ENCODE data around the gene IL1R1. TPM values are rescaled to one million over a fixed set of nuclear protein-coding genes. Genes with fewer than 3 reads are reported as not detected.
"Not testable (repeated sequence)": the region's sequence is repeated elsewhere in the genome, so short reads cannot be mapped to it uniquely, and the experiment has no call there.

IL1R1 gene
- polyA plus RNA-seq, 1 donor = 9.3 TPM

DNA sequence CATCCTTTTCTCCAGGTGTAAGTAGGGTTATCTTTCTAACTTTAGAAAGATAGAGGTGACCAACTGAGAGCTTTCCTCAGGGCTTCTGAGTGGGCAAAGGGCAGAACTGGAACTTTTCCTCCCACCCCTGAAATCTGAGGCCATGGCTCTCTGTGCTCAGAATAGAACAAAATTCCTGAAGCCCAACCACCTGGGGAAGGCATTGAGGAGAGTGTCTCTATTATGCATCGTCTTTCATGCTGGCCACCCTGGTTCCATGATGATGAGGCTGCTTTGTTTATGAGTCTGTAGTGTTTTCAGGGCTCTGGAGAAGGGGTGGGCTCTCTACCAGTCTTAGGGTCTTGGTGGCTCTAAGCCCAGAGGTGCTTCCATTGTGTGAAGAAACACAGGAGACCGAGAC, 30.7 kb upstream of the IL1R1 start:
- no peak for DNase-seq

DNA sequence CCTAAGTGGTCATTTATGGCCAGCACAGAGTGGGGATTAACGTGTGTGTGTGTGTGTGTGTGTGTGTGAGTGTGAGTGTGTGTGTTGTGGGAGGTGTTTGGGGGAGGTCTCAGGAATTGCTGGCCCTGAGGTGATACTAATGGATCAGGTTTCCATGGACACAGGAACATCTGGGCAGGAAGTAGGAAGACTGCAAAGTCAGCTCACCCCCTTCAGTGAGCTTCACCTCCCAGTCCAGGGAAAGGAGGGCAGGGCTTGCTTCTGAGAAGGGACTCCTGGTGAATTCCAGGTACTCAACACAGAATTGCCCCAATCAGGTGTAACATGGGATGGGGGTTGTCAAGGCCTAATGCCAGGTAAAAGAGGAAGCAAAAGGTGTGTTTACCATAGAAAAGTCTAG, 30.3 kb upstream of the IL1R1 start:
- DNase-seq = no peak

DNA sequence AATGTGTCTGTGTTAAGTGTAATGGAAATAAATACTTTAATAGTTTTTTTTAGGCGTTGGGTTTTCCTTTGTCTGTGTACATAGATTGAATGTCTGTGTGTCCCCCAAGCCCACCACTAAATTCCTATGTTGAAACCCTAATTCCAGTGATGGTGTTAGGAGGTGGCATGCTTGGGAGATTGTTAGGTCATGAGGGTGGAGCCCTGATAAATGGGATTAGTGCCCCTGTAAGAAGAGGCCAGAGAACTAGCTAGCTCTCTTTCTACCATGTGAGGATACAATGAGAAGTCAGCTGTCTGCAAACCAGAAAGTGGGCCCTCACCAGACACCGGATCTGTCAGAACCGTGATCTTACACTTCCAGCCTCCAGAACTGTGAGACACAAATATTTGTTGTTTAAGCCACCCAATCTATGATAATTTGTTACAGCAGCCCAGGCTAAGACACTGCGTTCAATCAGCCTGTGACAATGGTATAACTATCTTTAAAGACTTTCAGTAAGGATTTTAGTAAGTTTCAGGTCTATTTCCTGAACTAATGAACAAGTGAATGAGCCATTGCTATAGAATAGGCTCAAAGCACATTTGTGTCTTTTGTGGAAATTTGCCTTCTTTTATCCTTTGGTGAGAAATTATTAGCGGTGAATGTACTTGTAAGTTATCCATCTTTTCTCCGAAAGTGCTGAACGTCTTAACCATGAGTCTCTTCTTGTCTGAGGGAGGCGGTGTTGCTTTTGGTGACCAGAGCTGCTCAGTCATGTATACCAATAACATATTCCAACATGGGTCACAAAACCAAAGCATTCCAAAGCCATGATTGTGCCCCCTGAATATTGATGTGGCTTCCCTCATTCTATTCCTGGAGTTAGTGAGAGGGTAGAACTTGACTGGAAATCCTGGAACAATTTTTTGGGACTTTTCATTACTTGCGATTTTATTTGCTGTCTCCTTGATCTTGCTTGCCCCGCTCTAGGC, 29.6 kb upstream of the IL1R1 start:
- no peak for DNase-seq

DNA sequence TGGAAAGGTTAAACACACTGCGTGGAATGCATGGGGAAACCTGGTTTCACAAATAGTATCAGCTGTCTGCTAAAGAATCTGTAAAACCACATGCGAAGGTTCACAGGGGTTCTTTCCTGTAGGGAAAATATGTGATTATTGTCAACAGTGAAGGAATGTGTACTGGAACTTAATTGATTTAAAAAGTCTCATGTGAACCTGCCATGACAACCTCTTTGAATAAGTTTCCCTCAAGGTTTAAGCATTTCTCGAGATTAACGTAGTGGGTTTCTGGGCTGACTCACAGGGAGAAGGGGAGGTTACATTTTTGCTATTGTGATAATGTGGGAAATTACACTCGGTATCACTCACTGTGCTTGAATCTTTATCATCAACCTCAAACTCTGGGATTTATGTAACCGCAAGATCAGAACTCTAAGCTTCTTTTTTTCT, 28.2 kb upstream of the IL1R1 start:
- no peak for DNase-seq

DNA sequence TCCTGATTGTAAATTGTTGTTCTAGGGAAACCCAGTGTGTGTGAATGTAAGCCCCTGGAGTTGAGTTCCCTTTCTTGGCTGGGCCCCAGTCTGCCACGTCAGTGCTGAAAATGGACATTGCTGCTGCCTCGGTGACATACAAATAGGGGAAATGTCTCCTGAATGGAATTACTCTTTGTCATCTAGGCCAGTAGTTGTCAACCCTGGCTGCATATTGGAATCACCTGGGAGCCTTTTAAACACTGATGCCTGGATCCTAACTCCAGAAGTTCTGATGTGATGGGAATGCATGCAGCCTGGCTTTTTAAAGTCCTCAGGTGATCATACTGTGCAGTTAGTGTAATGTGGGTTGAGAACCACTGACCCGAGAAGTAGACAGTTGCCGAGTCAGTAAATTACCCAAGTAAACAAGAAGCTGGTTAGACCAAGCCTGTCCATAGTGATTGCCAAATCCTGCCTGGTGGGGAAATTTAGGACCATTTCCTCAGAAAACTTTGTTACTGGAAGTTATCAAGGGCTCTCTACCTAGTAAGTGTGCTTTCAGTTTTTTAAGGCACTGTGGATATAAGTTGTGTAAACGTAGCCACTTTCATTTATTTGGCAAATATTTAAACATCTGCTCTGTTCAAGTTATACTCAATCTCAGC, 27.6 kb upstream of the IL1R1 start:
- DNase-seq = no peak

DNA sequence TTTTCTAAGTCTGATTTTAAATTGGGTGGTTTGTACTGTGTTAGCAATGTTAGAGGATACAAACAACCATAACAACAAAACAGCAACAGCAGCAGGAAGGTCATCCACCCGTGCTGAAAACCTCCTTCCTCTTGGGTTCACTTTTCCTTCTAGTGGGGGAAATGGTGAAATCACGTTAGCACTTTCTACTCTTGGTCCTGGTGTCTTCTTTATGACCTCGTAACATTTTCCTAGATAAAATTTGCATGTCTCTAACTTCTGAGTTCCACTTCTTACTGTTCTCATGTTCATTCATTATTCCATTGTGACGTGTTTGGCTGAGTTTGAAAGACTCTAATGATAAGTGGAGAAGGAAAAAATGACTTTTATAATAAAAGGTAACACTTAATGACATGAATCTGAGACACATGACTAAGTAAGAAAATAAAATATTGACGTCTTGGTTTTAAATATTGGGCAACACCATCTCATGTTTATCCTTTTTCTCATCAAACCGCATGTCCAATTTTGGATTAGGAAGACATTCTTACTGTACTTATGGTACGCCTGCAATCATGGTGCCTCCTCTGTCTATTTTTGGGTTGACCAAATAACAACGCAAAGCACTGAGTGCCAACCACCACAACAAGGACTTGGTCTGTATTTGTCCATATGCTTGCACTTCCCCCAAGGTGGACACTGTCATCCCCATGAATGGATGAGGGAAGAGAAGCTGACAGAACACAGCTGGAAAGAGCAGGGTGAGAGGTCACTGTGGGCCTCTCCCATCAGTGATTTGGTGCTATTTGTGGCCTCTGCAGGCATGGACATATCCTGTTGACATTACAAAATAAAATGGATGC, 25.7 kb upstream of the IL1R1 start:
- no peak for DNase-seq

DNA sequence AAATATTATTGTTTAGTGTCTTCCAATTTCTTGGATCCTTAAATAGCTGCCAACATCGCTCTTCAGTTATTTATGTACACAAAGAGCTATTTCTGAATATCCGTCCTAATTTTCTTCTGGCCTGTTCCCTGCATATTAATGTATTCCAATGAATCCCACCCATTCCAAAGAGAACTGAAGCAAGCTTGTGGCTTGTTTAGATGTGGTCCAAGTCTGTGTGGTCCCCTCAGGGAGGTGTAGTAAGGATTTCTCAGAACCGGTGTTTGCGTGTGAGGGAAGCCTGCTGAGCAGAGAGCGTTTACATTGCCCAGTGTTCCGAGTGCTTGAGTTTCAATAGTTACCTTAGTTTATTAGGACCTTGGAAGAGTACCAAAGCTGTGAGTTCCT, 25.1 kb upstream of the IL1R1 start:
- DNase-seq = peak; percentile 58

DNA sequence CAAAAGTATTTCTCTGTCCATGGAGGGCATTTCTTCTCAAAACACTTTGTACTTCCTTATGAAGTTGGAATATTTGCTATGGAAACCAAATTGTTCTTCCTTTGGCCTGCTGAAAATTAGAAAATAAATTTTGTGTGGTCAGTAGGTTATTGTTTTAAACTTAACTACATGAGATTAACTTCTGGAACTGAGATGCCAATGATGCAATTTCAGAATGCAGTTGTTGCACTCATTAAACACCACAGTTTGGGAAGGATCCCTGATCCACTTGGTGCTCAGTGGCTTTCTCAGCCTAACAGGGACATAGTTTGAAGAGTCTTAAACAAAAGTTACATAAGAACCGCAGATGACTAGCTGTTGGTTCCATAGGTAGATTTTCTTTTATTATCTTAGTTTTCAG, 23.3 kb upstream of the IL1R1 start:
- DNase-seq = no peak

DNA sequence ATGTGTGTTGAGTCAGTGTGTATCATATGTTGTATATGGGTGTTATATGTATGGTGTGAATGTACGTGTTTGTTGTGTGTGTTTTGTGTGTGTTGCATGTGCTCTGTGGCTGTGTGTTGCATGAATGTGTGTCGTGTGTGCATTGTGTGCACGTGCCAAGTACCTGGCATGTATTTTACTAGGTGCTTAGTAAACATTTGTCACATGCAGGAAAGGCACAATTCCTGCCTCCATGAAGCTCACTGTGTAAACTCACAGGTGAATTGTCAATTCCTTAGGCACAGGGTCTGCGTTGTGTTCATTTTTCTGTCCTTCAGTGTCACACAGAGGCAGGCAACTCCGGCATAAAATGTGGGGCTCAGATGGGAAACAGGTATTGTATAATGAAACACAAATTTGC, 22.3 kb upstream of the IL1R1 start:
- DNase-seq = no peak

DNA sequence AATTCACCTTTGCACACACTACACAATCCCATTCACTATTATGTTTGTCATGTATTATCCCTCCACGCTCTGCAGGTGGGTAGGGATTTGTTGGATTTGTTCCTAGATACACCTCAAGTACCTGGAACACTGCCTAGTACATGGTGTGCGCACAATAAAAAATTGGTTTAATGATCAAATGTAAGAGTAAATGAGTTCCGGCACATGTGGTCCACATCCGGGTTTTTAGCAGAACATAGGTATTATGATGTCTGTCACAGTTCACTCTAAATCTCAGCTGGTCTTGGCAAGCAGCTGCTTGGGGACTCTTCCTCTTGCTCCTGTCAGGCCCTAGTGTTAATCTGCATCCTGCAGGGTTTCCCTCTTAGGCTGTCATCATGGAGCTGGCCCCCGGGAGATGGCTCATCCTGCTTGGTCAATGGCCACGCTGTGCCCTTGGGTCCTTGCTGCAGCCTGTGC, 21.8 kb upstream of the IL1R1 start:
- DNase-seq = no peak

DNA sequence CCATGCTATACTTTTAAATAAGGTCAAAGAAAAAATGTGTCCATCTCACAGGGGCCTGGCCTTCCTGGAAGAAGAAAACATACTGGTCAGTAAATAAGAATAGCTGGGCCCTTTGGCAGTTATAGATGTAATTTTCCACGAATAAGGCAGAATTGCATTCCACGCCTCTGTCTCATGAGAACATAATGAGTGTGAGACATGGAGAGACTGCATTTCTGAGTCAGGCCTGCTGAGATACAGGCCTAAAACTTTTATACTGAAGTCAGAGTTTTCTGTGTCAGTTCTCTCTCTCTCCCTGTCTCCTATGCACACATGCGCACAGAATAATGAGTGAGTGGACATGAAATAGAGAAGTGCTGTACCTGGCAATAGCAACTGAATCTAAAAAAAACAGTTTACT, 20.4 kb upstream of the IL1R1 start:
- DNase-seq = peak; percentile 51

DNA sequence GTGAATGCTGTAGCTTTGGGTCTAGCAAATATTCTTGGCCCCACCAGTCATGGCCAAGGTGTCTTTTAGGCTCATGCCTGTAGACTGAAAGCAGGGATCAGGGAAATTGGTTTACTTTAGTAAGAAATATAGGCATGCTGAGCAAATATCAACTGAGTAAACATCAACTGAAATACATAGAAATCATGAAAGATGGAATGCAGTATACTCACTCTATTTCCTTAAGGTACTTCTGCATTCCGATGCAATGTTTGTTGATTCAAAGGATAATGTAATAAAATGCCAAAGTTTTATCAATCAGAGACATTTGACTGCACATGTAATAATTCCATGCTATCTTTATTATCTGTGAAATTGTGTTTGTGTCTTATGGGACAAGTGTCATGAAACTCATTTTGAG, 19.6 kb upstream of the IL1R1 start:
- DNase-seq = no peak

DNA sequence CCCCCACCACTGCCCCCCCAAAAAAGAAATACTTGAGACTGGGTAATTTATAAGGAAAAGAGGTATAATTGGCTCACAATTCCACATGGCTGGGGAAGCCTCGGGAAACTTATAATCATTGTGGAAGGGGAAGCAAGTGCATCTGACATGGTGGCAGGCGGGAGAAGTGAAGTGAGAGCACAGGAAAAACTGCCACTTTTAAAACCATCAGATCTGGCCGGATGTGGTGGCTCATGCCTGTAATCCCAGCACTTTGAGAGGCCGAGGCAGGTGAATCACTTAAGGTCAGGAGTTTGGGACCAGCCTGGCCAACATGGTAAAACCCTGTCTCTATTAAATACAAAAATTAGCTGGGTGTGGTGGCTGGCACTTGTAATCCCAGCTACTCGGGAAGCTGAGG, 18.1 kb upstream of the IL1R1 start:
- not testable (repeated sequence) for DNase-seq

DNA sequence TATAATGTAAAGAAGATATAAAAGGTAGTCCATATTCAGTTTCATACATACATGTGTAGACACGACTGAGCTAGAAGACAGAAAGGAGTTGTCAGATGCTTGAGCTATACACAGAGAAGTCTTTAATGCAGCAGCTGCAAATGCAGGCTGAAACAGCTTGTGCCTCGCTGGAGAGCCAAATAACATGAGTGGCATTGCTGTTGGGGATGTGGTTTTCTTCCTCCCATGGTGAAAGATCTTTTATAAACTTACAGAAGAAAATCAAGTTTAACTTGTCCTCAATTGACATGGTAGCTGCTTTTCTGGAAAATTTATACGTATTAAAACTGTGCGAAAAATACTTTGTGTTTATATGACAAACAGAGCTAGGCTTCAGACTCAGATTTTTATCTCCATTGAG, 16.4 kb upstream of the IL1R1 start:
- no peak for DNase-seq

DNA sequence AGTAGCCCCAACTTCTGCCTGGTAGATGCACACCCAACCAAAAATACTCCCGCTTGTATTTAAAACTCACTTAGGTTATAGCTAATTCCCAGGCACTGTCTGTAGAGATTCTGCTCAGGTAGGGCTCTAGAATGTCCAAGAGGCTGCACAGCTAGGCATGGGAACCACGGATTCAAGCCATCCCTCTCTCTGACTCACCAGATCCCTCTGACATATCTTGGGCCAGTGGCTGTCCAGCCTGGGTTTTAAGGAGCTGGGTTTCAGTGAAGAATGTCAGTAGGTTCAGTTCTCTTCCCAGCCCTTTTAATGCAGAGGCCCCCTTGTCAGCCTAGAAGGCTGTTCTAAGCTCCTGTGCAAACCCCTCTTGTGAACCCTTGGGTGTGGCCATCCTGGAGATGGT, 15.9 kb upstream of the IL1R1 start:
- DNase-seq = no peak

DNA sequence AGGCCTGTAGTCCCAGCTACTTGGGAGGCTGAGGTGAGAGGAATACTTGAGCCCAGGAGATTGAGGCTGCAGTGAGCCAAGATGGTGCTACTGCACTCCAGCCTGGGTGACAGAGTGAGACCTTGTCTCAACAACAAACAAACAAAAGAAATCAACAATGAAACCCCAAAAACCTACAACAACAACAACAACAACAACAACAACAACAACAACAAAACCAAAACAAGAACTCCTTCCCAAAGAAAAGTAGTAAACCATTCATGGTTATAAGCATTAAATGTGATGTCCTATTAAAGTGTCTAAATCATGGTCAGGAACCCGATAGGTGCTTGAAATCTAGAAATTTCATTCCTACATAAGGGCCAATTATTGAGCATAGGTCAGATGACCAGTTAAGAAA, 13.5 kb upstream of the IL1R1 start:
- DNase-seq = no peak

DNA sequence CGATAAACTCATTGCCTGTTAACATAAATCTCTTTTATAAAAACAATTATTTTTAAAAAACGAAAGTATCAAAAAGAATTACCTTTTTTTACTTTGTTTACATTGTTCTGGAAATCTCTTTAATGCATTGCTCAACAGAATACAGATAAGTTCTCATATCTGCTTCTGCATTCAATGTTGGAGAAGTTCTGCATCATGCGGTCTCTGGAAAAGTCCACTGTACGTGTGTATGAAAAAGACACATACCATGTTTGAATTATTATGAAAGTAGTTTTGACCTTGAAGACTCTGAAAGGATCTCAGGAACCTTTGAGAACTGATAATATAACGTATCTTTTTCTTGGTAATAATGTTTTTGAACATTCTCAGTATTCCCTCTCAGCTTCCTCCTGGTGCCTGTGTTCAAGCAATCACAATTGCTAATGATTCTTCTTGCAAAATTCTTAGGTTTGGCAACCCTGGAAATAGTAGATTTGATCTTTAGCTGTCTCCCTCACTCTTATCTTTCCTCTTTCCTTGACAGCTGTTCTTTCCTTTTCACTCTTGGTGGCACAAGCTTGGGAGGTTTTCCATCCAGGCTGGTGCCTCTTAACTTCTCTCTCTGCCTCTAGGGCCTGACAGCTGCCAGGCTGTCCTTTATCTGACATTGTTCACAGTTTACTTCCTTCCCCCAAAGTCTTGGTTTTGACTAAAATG, 12.4 kb upstream of the IL1R1 start:
- no peak for DNase-seq

DNA sequence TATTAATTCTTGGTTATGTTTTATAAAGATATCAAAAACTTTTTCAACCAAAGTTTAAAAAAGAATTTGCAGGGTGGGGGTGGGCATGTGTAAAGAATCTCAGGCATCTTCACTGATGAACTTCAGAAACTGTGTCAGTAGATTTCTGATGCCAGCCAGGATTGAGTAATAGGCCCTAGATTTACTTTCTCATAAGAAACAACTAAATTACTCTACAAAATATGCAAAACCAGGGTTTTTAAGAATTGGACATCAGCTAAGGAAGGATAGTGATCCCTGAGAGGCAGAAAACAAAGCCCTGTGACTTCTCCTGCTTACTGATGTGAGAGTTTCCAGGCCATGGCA, 11.9 kb upstream of the IL1R1 start:
- no peak for DNase-seq

DNA sequence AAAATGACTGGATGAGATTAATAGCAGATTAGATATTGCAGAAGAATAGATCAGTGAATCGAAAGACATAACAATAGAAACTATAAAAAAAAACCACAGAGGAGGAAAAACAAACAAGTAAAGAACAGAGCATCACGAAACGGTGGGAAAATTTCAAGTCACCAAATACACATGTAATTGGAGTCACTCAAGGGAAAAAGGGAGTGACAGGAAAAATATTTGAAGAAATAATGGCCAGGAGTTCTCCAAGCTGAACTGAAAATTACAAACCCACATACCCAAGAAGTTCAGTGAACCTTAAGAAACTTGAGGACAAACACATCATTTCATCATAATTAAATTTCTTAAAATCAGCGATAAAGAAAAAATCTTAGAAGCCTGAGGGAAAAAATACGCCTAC, 11.0 kb upstream of the IL1R1 start:
- no peak for DNase-seq

DNA sequence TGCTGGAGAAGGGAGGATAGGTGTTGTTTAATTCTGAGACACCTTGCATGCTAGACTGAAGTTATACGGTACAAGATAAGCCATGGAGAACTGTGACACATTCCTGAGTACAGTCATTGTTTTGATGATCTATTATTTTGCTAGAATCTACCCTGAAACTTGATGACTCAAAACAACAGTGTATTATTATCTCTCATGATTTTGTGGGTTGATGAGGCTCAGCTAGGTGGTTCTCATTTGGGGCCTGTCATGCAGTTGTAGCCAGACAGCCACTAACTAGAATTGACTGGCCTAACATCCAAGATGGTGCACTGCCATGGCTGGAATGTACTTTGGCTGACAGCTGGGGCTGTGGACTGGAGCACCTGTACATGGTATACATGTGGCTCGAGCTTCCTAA, 5.4 kb upstream of the IL1R1 start:
- no peak for DNase-seq

DNA sequence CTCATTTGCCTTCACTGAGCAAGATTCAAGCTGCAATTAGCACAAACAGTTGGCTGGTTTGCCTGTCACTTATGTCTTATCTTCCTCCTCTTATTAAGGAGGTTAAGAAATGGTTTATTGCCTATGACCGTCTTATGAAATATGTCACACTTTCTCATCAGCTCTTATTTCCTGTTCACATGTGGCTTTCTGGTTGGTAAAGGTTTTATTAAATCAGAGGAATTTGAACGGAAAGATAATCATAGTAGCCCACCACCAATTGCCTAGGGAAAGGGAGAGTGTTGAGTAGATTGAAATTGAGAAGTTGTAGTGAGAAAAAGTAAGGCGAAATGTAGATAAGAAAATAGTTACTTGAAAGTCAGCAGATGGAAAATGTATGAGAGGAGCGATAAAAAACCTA, 4.2 kb upstream of the IL1R1 start:
- DNase-seq = no peak

DNA sequence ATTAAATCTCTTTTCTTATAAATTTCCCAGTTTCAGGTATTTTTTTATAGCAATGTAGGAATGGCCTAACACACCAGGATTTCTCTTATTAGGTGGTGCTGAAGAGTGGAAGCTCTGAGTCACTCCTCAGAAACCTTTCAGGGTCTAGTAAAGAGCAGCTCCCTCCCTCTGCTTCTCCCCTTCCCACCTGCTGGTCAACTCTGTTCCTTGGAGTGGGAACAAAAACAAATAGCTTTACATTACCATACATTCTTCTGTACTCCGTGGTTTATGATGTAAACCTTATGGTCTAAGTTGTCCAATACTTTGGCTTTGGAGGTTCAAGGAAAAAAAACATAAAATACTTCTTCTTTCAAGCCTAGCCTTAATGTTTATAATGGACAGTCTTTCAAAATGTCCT, 2.7 kb upstream of the IL1R1 start:
- no peak for DNase-seq

DNA sequence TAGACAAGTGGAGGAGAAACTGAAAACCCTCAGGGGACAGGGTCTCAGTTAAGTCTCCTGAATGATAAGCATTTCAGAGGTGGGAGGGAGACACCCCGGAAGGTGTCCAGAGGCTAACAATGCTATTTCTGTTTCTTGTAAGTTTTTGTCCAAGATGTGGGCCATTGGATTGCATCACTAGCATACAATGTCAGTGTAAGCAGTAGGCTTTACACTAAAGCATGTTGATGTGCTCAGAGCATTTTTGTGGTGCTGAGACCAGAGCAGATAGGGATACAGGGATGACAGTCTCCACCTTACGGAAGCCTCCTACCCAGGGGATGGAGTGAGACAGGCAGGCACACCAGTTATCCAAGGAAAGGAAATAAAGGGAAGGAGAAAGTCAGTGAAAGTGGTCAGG, 2.2 kb upstream of the IL1R1 start:
- no peak for DNase-seq
